Keratinocyte (primary cell): ENCODE measurements around the gene DPM3. TPM values are rescaled to one million over a fixed set of nuclear protein-coding genes. Genes with fewer than 3 reads are reported as not detected.

Experiments used
- DNase-seq: peaks from one replicate; pipeline ENCODE4 v3.0.0-alpha.2; 2011; ENCODE audit warnings: low read depth, missing footprints, low spot score
- FAIRE-seq: peaks from 2 replicates; lab custom pipeline; 2011; peaks lifted over from hg19 to GRCh38; lab: Jason Lieb, UNC
- H2AFZ ChIP-seq: 2 replicates; pipeline ENCODE4 v1.6.0; 2012; ENCODE audit warnings: low read length, control low read depth, inconsistent platforms; ENCODE audit not compliant: control insufficient read depth
- H3K27ac ChIP-seq: 2 replicates; pipeline ENCODE4 v1.5.1; 2011; ENCODE audit warnings: low read length; ENCODE audit not compliant: control insufficient read depth, insufficient read depth
- H3K27me3 ChIP-seq: 3 replicates; pipeline ENCODE4 v1.6.0; 2011; ENCODE audit warnings: low read length; ENCODE audit not compliant: control insufficient read depth, insufficient read depth; ENCODE audit errors: extremely low read depth
- H3K36me3 ChIP-seq, 2 experiments: 2 replicates in 1 of 2; 3 replicates in 1 of 2; pipeline ENCODE4 v1.5.1; 2011; ENCODE audit warnings: low read length in 2 of 2, mild to moderate bottlenecking in 1 of 2; ENCODE audit not compliant: control insufficient read depth in 2 of 2, insufficient read depth in 2 of 2; ENCODE audit errors: extremely low read depth in 1 of 2
- H3K4me1 ChIP-seq: 3 replicates; pipeline ENCODE4 v1.5.1; 2011; ENCODE audit warnings: low read length; ENCODE audit not compliant: control insufficient read depth, insufficient read depth; ENCODE audit errors: extremely low read depth
- H3K4me2 ChIP-seq: 3 replicates; pipeline ENCODE4 v1.6.0; 2011; ENCODE audit warnings: low read depth, low read length; ENCODE audit not compliant: control insufficient read depth, insufficient read depth; ENCODE audit errors: extremely low read depth
- H3K4me3 ChIP-seq, 3 experiments: fragments of 200-600 bp in 1 of 3; sonication (generic) in 1 of 3; 2 replicates in 2 of 3; 3 replicates in 1 of 3; pipeline ENCODE4 v1.5.1; 2011 to 2016; ENCODE audit warnings: low read length in 3 of 3, mild to moderate bottlenecking in 3 of 3, control low read depth in 2 of 3, inconsistent platforms in 1 of 3, low read depth in 1 of 3, mixed read lengths in 1 of 3, mixed run types in 1 of 3, moderate library complexity in 1 of 3; ENCODE audit not compliant: control insufficient read depth in 2 of 3, insufficient read depth in 2 of 3; ENCODE audit errors: extremely low read depth in 1 of 3
- H3K79me2 ChIP-seq: 2 replicates; pipeline ENCODE4 v1.6.0; 2012; ENCODE audit warnings: low read length; ENCODE audit not compliant: control insufficient read depth, insufficient read depth
- H3K9ac ChIP-seq: 3 replicates; pipeline ENCODE4 v1.6.0; 2011; ENCODE audit warnings: low read length; ENCODE audit not compliant: control insufficient read depth, insufficient read depth; ENCODE audit errors: extremely low read depth
- H3K9me1 ChIP-seq: 3 replicates; pipeline ENCODE4 v1.6.0; 2011; ENCODE audit warnings: low read length; ENCODE audit not compliant: control insufficient read depth, insufficient read depth; ENCODE audit errors: extremely low read depth
- H3K9me3 ChIP-seq: 2 replicates; pipeline ENCODE4 v1.5.1; 2012; ENCODE audit warnings: low read depth, low read length; ENCODE audit not compliant: control insufficient read depth
- H4K20me1 ChIP-seq: 3 replicates; pipeline ENCODE4 v1.6.0; 2011; ENCODE audit warnings: low read length; ENCODE audit not compliant: control insufficient read depth, insufficient read depth; ENCODE audit errors: extremely low read depth
- EZH2 ChIP-seq: IDR thresholded peaks from one replicate; pipeline ENCODE4 v1.6.1; 2012; ENCODE audit warnings: inconsistent platforms, mild to moderate bottlenecking, low read length, moderate library complexity
- dilution Hi-C: fragments of 300-500 bp; cut with MboI; formaldehyde crosslinking; loops from one replicate; pipeline ENCODE4 v1.7.0; 2020; ENCODE audit warnings: low sequenced_read_pairs; ENCODE audit not compliant: extremely low pct_ligation_motif_present
- polyA plus RNA-seq, 5 experiments: library from polyadenylated mRNA; depleted of rRNA in 3 of 5; stranded (reverse) in 3 of 5; stranded (forward) in 1 of 5; unstranded in 1 of 5; fragments of >200 nt; gene quantifications; 1 replicate in 1 of 5; 2 replicates in 3 of 5; 3 replicates in 1 of 5; pipeline versions ENCODE4 v1.2.1 to v1.2.3, GENCODE V29; 2011 to 2012; ENCODE audit warnings: missing spikeins in 2 of 5, low read depth in 1 of 5, low replicate concordance in 1 of 5
- TF ChIP-seq, protein P1 (sequence below), 3 experiments: IDR thresholded peaks in 1 of 3; conservative IDR thresholded peaks in 1 of 3; optimal IDR thresholded peaks in 1 of 3; 2 replicates in 2 of 3; 3 replicates in 1 of 3; pipeline versions ENCODE3 to v1.5.1; 2011; ENCODE audit warnings: low read length in 3 of 3, mild to moderate bottlenecking in 3 of 3, moderate library complexity in 2 of 3, control low read depth in 1 of 3, inconsistent platforms in 1 of 3; ENCODE audit not compliant: insufficient read depth in 2 of 3; ENCODE audit errors: extremely low read depth in 1 of 3

The DPM3 gene
- polyA plus RNA-seq, 1 donor (not counting 4 experiments of a cell fraction or from before 2014, with no cell fraction given), result 29.3 TPM

- no peak for DNase-seq
- H3K4me3 ChIP-seq, result peak overlapping the region; percentile 62 to 67 (median 67)
- dilution Hi-C loops, result no loop called here
- H3K36me3 ChIP-seq, result peaks cover 21 to 36% of the 10 kb centered on the region in 2 experiments
- peaks cover 31% of the 10 kb centered on the region for H3K4me1 ChIP-seq
- peaks cover 31% of the 10 kb centered on the region for H3K79me2 ChIP-seq
- H3K9me3 ChIP-seq, result no peaks in the 10 kb centered on the region
- no peak for TF ChIP-seq EZH2
- TF ChIP-seq, protein P1, sequence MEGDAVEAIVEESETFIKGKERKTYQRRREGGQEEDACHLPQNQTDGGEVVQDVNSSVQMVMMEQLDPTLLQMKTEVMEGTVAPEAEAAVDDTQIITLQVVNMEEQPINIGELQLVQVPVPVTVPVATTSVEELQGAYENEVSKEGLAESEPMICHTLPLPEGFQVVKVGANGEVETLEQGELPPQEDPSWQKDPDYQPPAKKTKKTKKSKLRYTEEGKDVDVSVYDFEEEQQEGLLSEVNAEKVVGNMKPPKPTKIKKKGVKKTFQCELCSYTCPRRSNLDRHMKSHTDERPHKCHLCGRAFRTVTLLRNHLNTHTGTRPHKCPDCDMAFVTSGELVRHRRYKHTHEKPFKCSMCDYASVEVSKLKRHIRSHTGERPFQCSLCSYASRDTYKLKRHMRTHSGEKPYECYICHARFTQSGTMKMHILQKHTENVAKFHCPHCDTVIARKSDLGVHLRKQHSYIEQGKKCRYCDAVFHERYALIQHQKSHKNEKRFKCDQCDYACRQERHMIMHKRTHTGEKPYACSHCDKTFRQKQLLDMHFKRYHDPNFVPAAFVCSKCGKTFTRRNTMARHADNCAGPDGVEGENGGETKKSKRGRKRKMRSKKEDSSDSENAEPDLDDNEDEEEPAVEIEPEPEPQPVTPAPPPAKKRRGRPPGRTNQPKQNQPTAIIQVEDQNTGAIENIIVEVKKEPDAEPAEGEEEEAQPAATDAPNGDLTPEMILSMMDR (optimal IDR thresholded peaks at IDR 0.05 in 1 of 3, IDR thresholded peaks at IDR 0.05 in 1 of 3, conservative IDR thresholded peaks at IDR 0.05 in 1 of 3; ENCODE audit: extremely low read depth in 1 of 3, insufficient read depth in 2 of 3, low read length in 3 of 3), result no peak
- H3K27me3 ChIP-seq, result no peaks in the 10 kb centered on the region
- H3K9ac ChIP-seq, result peak overlapping the region; percentile 99
- no peak overlapping the region for H2AFZ ChIP-seq
- no peak for FAIRE-seq
- H3K4me2 ChIP-seq, result peak overlapping the region; percentile 94
- H3K9me1 ChIP-seq, result peaks cover under 1% of the 10 kb centered on the region
- H3K27ac ChIP-seq, result peak overlapping the region; percentile 100
- no peaks in the 10 kb centered on the region for H4K20me1 ChIP-seq
Measured at GRCh38 chr1:155136748-155137147, 3.6 kb downstream of the DPM3 start.

- dilution Hi-C loops, result no loop called here
- no peak for FAIRE-seq
- H2AFZ ChIP-seq, result peak within 1 kb of the TSS; percentile 73
Measured at GRCh38 chr1:155135415-155136028, 4.8 kb downstream of the DPM3 start, which contains the start of gene SLC50A1. Gene SLC50A1 (plus strand): TSS chr1:155135852. CDS start chr1:155135912, 60 bp downstream.

More at GRCh38 chr1:155135415-155136028, 4.8 kb downstream of the DPM3 start, which contains the start of gene SLC50A1:
- Histone ChIP-seq H3K27me3 (no peaks in the 10 kb centered on the region), H3K27ac (peak within 1 kb of the TSS; percentile 100), H3K9me1 (peaks cover 5% of the 10 kb centered on the region), H3K36me3 (peaks cover 28 to 48% of the 10 kb centered on the region in 2 experiments), H3K4me3 (peak within 1 kb of the TSS; percentile 67 to 90 (median 77)), H4K20me1 (no peaks in the 10 kb centered on the region), H3K79me2 (peaks cover 44% of the 10 kb centered on the region), H3K4me2 (peak within 1 kb of the TSS; percentile 94), H3K9me3 (no peaks in the 10 kb centered on the region), H3K4me1 (peaks cover 43% of the 10 kb centered on the region), H3K9ac (peak within 1 kb of the TSS; percentile 99)
- DNase-seq, result no peak
- TF ChIP-seq, protein P1 (optimal IDR thresholded peaks at IDR 0.05 in 1 of 3, IDR thresholded peaks at IDR 0.05 in 1 of 3, conservative IDR thresholded peaks at IDR 0.05 in 1 of 3; ENCODE audit: extremely low read depth in 1 of 3, insufficient read depth in 2 of 3, low read length in 3 of 3), result peak in 1 of 3 experiments; percentile 43
- TF ChIP-seq EZH2, result no peak
